Omental fat pad (tissue), 4 donors: ENCODE measurements around the gene SULF2. TPM values are rescaled to one million over a fixed set of nuclear protein-coding genes. Genes with fewer than 3 reads are reported as not detected.
"Not testable (repeated sequence)": the region's sequence is repeated elsewhere in the genome, so short reads cannot be mapped to it uniquely, and the experiment has no call there.

Source experiments
- ATAC-seq: fragments of 150-250 bp; one replicate; pipeline ENCODE4 v1.9.1; 2016; ENCODE audit warnings: mild to moderate bottlenecking, moderate library complexity; ENCODE audit not compliant: low FRiP score
- DNase-seq: peaks from one replicate; pipeline ENCODE4 v3.0.0-alpha.2; 2019; ENCODE audit warnings: low spot score
- CTCF ChIP-seq, 3 donors: fragments of 450-650 bp; IDR thresholded peaks; one replicate each; pipeline ENCODE4 v1.5.1; 2016 to 2017; ENCODE audit warnings: antibody characterized with exemption in 3 of 3, mild to moderate bottlenecking in 3 of 3, moderate library complexity in 2 of 3
- total RNA-seq, 4 donors: library from RNA; depleted of rRNA; stranded (reverse); fragments of >200 nt; gene quantifications; one replicate each; pipeline ENCODE4 v1.1.0, GENCODE V29; 2016

SULF2 gene
- total RNA-seq, 4 donors from 2014 or later = 51.8 to 100 (median 68.1) TPM

DNA sequence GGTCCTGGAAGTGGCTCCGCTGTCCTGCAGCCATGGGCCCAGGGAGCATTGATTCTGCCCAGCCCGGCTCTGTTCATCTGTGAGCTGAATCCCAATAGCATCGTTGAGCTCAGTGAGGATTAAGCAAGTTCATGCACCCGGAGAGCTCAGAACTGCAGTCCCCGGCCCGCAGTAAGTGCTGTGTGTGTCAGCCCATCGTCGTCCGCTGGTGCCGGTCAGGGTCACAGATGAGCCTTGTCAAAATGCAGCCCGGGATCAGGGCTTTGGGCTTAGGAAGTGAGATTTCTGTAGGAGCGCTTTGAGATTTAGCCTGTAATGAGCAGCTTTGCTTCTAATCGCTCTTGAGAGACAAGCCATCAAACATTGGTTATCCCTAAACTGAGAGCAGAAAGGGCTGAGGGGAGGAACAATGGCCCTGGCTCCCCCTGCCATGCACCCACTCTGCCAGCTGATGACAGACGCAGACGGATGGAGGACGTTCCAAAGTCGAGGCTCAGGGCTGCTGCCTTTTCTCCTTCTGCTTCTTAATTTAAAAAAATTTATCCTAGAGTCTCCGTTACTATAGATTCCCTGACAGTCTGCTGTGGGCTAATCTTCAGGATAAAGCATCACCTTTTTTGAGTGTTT, 25.6 kb upstream of the SULF2 start:
- no peak for ATAC-seq
- no peak for DNase-seq

GRCh38 chr20:47810116-47810677, 24.9 kb upstream of the SULF2 start:
- DNase-seq = no peak
- TF ChIP-seq CTCF (IDR thresholded peaks at IDR 0.05) = no peak
- ATAC-seq = no peak

More for the DNA sequence above, 25.6 kb upstream of the SULF2 start:
- TF ChIP-seq CTCF (IDR thresholded peaks at IDR 0.05) = no peak

GRCh38 chr20:47809161-47809960, 24.1 kb upstream of the SULF2 start:
- ATAC-seq = no peak
- no peak for DNase-seq
- no peak for TF ChIP-seq CTCF (IDR thresholded peaks at IDR 0.05)

DNA sequence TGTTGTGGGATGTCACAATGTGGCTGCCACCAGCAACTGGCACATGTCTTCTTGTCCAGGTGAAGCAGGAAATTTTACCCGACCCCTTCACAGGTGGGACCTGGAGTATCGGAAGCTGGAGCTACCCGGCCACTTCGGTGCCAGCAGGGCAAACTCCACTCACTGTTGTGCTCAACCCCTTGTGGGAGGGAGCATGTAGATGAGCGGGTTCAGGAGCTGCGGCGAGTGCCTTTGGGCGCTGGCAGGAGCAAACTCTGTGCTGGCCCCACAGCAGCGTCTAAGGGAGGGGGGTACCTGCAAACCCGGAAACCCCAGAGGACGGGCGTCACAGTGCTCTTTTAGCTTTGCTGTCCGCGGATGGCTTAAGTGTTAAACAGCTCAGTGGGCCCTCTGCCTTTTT, 20.7 kb upstream of the SULF2 start:
- TF ChIP-seq CTCF (IDR thresholded peaks at IDR 0.05) = no peak
- ATAC-seq (no peak), DNase-seq (no peak)

DNA sequence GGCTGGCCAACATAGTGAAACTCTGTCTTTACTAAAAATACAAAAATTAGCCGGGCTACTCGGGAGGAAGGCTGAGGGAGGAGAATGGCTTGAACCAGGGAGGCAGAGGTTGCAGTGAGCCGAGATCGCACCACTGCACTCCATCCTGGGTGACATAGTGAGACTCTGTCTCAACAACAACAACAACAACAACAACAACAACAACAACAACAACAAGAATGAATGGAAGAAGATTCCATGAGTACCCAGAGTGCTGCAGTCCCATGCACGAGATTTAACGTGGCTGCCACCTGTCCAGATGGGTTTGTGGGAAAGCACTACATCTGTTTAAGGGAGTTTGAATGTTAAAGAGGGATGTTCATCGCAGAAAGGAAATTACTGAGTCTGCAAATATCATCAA, 19.7 kb upstream of the SULF2 start:
- DNase-seq, ATAC-seq: not testable (repeated sequence)

DNA sequence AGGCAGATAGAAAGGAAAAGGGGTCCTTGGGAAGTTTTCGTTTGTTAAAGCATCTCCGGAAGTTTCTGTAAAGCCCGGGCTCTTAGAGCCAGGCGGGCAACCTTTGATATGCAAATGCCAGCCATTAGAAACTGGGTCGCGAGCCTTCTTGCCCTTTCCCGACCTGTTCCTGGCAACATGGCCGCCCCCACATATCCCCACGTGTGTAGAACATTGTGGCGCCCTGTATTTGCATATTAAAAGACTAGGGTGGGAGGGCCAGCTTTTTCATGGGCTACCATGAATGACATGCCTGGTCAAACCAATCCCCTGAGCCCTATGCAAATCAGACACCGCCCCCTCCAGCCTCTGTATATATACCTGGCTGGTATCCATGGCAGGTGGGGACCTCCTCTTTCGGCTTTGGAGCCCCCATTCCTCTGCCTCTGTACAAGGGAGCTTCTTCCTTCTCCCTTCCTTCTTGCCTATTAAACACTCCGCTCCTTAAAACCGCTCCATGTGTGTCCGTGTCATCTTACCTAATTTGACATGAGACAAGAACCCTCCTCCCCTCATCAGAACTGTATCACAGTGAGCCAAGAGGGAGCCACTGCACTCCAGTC, 19.0 kb upstream of the SULF2 start:
- ATAC-seq = not testable (repeated sequence)

GRCh38 chr20:47802975-47803374, 17.7 kb upstream of the SULF2 start:
- ATAC-seq = no peak
- no peak for DNase-seq
- no peak for TF ChIP-seq CTCF (IDR thresholded peaks at IDR 0.05)

More for the DNA sequence above, 19.0 kb upstream of the SULF2 start:
- DNase-seq = not testable (repeated sequence)
